AG04449 (cell line): Measurements from ENCODE around the gene DYDC1.

Experiments used
- CTCF ChIA-PET: fragments of 350-600 bp; formaldehyde crosslinking; extraction: SDS; loops from one replicate; lab custom pipeline; 2021; ENCODE audit warnings: antibody characterized with exemption; lab: Yijun Ruan, JAX
- POLR2A ChIA-PET: fragments of 400-600, 350-600 bp; formaldehyde crosslinking; extraction: SDS; loops from one replicate; lab custom pipeline; 2020; ENCODE audit warnings: antibody characterized with exemption, inconsistent platforms; lab: Yijun Ruan, JAX
- DNase-seq: peaks from one replicate; pipeline ENCODE4 v3.0.0-alpha.2; 2010; ENCODE audit warnings: low read depth, low spot score
- H3K4me3 ChIP-seq: 2 replicates; pipeline ENCODE4 v1.5.1; 2011; ENCODE audit warnings: low read depth, mild to moderate bottlenecking, control low read depth, low read length
- TF ChIP-seq, protein P1 (sequence below): IDR thresholded peaks from one replicate; pipeline ENCODE4 v1.5.1; 2011; ENCODE audit warnings: mild to moderate bottlenecking, moderate library complexity, low read length, control low read depth, inconsistent platforms; ENCODE audit not compliant: insufficient read depth; ENCODE audit errors: missing control alignments

The DYDC1 gene

DNA sequence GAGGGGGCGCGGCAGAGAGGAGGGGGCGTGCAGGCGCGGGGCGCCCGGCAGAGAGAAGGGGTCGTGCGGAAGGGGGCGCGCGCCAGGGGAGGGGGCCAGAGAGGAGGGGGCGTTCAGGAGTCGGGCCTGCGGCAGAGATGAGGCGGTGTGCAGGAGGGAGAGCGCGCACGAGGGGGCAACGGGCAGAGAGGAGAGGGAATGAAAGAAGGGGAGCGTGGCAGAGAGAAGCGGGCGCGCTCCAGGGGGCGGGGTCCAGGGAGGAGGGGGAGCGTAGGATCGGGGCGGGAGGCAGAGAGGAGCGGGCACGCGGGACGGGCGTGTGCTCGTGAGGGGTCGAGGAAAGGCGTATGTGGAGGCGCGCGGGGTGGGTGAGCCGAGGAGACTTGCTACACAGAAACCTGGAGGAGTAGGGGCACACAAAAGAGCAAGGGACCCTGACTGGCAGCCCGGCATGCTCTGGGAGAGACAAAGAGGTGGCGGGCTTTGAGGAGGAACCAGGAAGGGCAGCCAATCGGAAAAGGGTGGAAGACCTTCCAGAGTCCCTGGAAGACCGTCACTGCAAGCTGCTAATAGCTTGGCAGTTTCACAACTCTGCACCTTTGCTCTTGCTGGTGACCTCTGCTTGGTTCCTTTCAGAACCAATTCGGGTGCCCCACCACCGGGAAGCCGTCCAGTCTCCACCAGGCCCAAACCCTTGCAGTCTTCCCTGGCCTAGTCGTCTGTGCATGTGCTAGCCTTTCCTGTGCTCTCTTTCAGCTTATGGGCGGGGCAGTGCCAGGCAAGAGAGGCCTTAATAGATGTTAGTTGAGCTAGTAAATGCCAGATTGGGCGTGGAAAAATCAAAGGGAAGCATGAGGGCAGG is 665 bp upstream of the DYDC1 start:
- CTCF ChIA-PET: no interaction called here
- peak overlapping the region; percentile 8 for H3K4me3 ChIP-seq
- TF ChIP-seq, protein P1, sequence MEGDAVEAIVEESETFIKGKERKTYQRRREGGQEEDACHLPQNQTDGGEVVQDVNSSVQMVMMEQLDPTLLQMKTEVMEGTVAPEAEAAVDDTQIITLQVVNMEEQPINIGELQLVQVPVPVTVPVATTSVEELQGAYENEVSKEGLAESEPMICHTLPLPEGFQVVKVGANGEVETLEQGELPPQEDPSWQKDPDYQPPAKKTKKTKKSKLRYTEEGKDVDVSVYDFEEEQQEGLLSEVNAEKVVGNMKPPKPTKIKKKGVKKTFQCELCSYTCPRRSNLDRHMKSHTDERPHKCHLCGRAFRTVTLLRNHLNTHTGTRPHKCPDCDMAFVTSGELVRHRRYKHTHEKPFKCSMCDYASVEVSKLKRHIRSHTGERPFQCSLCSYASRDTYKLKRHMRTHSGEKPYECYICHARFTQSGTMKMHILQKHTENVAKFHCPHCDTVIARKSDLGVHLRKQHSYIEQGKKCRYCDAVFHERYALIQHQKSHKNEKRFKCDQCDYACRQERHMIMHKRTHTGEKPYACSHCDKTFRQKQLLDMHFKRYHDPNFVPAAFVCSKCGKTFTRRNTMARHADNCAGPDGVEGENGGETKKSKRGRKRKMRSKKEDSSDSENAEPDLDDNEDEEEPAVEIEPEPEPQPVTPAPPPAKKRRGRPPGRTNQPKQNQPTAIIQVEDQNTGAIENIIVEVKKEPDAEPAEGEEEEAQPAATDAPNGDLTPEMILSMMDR: no peak
- POLR2A ChIA-PET: no interaction called here
- no peak for DNase-seq

DNA sequence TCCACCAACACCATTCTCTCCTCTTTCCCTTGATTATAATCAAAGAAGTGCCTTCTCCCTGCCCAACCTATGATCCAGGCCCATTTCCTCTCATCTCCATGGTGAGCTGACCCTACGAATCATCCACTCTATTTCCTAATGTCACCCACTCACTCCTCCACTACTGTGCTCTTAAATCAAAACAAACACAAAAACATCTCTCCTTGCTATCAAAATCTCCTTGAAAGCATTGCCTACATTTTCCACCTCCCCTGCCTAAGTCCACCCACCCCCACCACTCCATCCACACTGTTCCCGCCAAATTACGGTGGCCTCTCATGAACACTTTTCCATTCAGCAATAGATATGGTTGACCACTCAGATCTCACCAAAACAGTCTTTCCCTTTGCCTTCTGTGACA is 5.3 kb downstream of the DYDC1 start:
- no peak overlapping the region for H3K4me3 ChIP-seq
- ChIA-PET POLR2A (no interaction called here), CTCF (no interaction called here)
- no peak for DNase-seq
- TF ChIP-seq, protein P1: no peak

DNA sequence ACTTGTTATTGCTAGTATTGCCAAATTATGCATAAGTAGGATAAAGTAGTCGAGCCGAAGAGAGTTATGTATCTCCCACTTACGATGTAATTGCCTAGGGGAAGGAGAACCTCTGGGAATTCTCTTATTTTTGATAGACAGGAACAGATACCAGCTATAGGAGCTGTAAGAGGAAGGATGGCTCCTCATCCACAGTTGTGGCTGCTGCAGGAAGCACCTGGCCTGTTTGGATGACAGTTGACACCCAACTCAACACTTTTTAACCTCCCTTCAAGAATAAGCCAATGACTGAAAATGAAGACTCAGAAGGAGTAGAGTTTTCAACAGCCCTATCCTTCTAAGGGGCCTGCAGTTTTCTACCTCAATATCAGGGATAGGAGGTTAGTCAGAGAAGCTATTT is 6.3 kb downstream of the DYDC1 start:
- TF ChIP-seq, protein P1: no peak
- CTCF ChIA-PET: no interaction called here
- POLR2A ChIA-PET: no interaction called here
- no peak overlapping the region for H3K4me3 ChIP-seq
- DNase-seq: no peak

DNA sequence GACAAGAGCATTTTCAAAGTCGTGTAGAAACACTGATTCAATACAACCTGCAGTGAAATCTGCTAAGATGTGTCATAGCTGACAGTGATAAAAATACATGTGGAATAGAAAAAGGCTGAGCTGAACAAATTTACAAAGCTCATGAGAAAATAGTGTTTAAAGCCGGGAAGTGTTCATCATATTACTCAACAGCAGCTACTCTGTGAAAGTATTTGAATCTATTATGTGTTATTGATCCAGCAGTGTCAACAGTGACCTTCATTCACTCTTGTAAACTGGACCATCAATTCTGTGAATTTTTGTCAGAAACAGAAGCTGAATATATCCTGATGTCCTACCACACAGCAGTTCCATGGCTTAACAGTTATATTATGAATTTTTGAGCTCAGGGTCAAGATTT is 11.6 kb downstream of the DYDC1 start:
- CTCF ChIA-PET: no interaction called here
- H3K4me3 ChIP-seq: no peak overlapping the region
- POLR2A ChIA-PET: no interaction called here
- TF ChIP-seq, protein P1: no peak
- no peak for DNase-seq

DNA sequence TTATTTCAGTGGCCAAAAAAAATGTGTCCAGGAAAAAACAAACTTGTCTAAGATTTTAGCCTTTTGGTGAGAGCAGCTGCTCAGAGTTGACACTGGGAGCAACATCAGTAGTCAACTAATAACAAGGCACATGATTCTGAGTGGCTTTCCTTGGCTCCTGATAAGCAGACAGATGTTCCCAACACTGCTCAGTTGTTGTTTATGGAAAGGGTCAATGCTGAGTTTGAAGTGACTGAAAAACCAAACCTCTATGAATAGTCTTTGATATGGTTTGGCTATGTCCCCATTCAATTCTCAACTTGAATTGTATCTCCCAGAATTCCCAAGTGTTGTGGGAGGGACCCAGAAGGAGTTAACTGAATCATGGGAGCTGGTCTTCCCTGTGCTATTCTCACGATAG is 12.3 kb downstream of the DYDC1 start:
- ChIA-PET POLR2A (no interaction called here), CTCF (no interaction called here)
- TF ChIP-seq, protein P1: no peak
- DNase-seq: no peak
- H3K4me3 ChIP-seq: no peak overlapping the region

DNA sequence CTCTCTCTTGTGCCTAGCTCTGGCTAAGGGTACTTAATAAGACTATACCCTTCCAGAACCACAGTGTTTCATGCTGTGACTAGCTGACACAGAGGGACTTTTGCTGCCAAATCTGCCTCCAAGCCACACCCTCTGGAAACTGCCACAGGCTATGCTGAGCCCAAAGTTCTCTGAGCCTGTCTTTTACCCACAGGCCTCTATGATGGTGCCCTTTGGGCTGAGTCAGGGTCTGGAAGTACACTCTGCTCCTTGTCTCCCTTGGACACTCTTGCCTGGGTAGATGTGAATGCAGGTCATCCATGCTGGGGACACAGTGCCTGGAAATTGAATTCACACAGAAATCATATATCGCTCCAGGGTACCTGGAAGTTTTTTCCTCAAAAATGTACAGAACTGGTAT is 22.6 kb downstream of the DYDC1 start:
- no peak for DNase-seq
- H3K4me3 ChIP-seq: no peak overlapping the region
- ChIA-PET POLR2A (no interaction called here), CTCF (no interaction called here)
- TF ChIP-seq, protein P1: no peak
